Measurements from ENCODE around the gene SPCS3.

DNA sequence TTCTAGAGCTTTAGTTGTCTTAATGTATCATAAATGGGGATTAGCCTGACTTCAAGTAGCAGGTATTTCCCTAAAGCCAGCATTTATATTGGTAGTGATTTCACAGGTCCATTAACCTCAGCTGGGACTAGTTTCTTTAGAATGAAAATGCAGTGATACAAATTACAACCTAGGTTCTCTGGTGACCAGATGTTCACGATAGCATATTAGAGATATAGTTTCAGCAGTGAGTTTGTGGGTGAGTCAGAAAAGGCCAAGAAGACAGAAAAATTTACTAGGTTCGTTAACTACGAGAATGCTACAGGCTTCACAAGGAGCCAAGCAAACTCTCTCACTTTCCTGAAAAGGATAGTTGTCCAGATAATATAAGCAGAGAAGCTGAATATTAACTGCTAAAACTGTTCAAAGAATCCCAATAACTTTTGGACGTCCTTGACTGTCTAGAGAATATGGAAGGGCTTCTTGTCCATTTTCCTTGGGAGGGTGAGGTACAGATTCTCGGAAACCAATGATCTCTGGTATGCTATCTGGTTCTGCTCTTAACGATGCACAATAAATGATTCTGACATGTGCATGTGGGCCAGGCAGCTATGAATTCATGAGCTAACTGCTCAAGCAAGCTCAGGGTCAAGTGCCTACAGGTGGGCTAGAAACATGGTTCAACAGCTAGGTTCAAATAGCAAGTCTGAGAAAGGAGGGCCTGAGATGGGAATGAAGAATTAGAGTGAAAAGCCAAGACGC lies 6.0 kb upstream of the SPCS3 start:
- TF ChIP-seq, protein P1, sequence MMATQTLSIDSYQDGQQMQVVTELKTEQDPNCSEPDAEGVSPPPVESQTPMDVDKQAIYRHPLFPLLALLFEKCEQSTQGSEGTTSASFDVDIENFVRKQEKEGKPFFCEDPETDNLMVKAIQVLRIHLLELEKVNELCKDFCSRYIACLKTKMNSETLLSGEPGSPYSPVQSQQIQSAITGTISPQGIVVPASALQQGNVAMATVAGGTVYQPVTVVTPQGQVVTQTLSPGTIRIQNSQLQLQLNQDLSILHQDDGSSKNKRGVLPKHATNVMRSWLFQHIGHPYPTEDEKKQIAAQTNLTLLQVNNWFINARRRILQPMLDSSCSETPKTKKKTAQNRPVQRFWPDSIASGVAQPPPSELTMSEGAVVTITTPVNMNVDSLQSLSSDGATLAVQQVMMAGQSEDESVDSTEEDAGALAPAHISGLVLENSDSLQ (IDR thresholded peaks at IDR 0.05): no peak
- TF ChIP-seq ZNF384 (IDR thresholded peaks at IDR 0.05): no peak
- TF ChIP-seq SUZ12 (IDR thresholded peaks at IDR 0.05): no peak
- TF ChIP-seq CTBP1 (IDR thresholded peaks at IDR 0.05; ENCODE audit: borderline replicate concordance): no peak
- TF ChIP-seq BHLHE40 (IDR thresholded peaks at IDR 0.05; ENCODE audit: borderline replicate concordance): no peak
- no peak for TF ChIP-seq TARDBP (IDR thresholded peaks at IDR 0.05)
- TF ChIP-seq HDGF (IDR thresholded peaks at IDR 0.05; ENCODE audit: borderline replicate concordance): no peak
- no peak for TF ChIP-seq FOXM1 (IDR thresholded peaks at IDR 0.05; ENCODE audit: borderline replicate concordance)
- no peak for TF ChIP-seq SP1 (IDR thresholded peaks at IDR 0.05)

Data from HEK293T (cell line).